Panc1 (cell line): ENCODE measurements around the gene KCNQ1. TPM values are rescaled to one million over a fixed set of nuclear protein-coding genes. Genes with fewer than 3 reads are reported as not detected.

Source experiments
- ATAC-seq: fragments of 200-7000 bp; cut with Tn5 transposase; 2 replicates; pipeline ENCODE4 v1.9.1; 2020; ENCODE audit warnings: mild to moderate bottlenecking, moderate library complexity
- BruUV-seq: library from RNA; stranded (reverse); fragments of 400-500 nt; replicated peaks from 2 replicates; lab custom pipeline; 2021; lab: Mats Ljungman, UMichigan
- CTCF ChIA-PET: fragments of 300-600 bp; sonication (Branson Sonifier 250); formaldehyde crosslinking; loops from one replicate; lab custom pipeline; 2022; ENCODE audit warnings: antibody characterized with exemption; lab: Charles Lee
- POLR2A ChIA-PET: fragments of 300-600 bp; sonication (Branson Sonifier 250); formaldehyde crosslinking; loops from one replicate; lab custom pipeline; 2022; ENCODE audit warnings: antibody characterized with exemption; lab: Charles Lee
- DNase-seq: peaks from one replicate; pipeline ENCODE4 v3.0.0-alpha.2; 2010; ENCODE audit warnings: low read depth, low spot score
- H3K27ac ChIP-seq: 2 replicates; pipeline ENCODE4 v1.5.1; 2011; ENCODE audit warnings: mild to moderate bottlenecking, low read length, inconsistent platforms
- H3K27me3 ChIP-seq: fragments of 200-500 bp; sonication (Bioruptor generic); 2 replicates; pipeline ENCODE4 v1.6.0; 2014; ENCODE audit warnings: low read length, inconsistent platforms; ENCODE audit not compliant: control insufficient read depth, insufficient read depth
- H3K36me3 ChIP-seq: fragments of 200-500 bp; sonication (Bioruptor generic); 2 replicates; pipeline ENCODE4 v1.5.1; 2014; ENCODE audit warnings: inconsistent platforms, mild to moderate bottlenecking, low read length, moderate library complexity; ENCODE audit not compliant: control insufficient read depth, insufficient read depth
- H3K4me1 ChIP-seq: 2 replicates; pipeline ENCODE4 v1.5.1; 2011; ENCODE audit warnings: inconsistent platforms, mild to moderate bottlenecking, low read length, moderate library complexity; ENCODE audit not compliant: control insufficient read depth, insufficient read depth
- H3K4me3 ChIP-seq, 2 experiments: 2 replicates each; pipeline ENCODE4 v1.5.1; 2011 to 2012; ENCODE audit warnings: low read depth in 2 of 2, low read length in 2 of 2, mild to moderate bottlenecking in 2 of 2, inconsistent platforms in 1 of 2, moderate library complexity in 1 of 2
- H3K9me3 ChIP-seq: fragments of 200-500 bp; sonication (Bioruptor generic); 2 replicates; pipeline ENCODE4 v1.5.1; 2014; ENCODE audit warnings: low read depth, mild to moderate bottlenecking, inconsistent platforms, low read length, moderate library complexity; ENCODE audit not compliant: control insufficient read depth, insufficient read depth
- CTCF ChIP-seq: fragments of 450-650 bp; IDR thresholded peaks from 2 replicates; pipeline ENCODE4 v1.5.1; 2017; ENCODE audit warnings: mild to moderate bottlenecking
- POLR2AphosphoS5 ChIP-seq: IDR thresholded peaks from 2 replicates; pipeline ENCODE4 v1.6.1; 2012; ENCODE audit warnings: mild to moderate bottlenecking, low read depth, low read length, moderate library complexity
- REST ChIP-seq, 2 experiments: IDR thresholded peaks; 2 replicates each; pipeline ENCODE4 v1.6.1; 2011 to 2012; ENCODE audit warnings: low read depth in 2 of 2, control low read depth in 1 of 2, low read length in 1 of 2, mild to moderate bottlenecking in 1 of 2, moderate library complexity in 1 of 2; ENCODE audit not compliant: insufficient read depth in 1 of 2
- SIN3A ChIP-seq: IDR thresholded peaks from 2 replicates; pipeline ENCODE4 v1.6.1; 2012; ENCODE audit warnings: low read depth, mild to moderate bottlenecking, low read length, moderate library complexity, borderline replicate concordance; ENCODE audit not compliant: insufficient read depth
- TCF7L2 ChIP-seq: IDR thresholded peaks from 2 replicates; pipeline ENCODE4 v1.6.1; 2011; ENCODE audit warnings: mild to moderate bottlenecking, low read depth, low read length, inconsistent platforms
- in situ Hi-C: cut with HindIII; loops from 2 replicates; pipeline ENCODE4 v1.10.0; 2016; ENCODE audit warnings: low sequenced_read_pairs, low pct_unique_long_range_greater_than_20kb
- intact Hi-C: fragments of 100-400 bp; cut with micrococcal nuclease; formaldehyde crosslinking; loops from one replicate; pipeline ENCODE4 v1.10.0; 2022; ENCODE audit not compliant: unreplicated experiment
- total RNA-seq: library from RNA; stranded (reverse); gene quantifications from one replicate; pipeline ENCODE4 v1.2.1, GENCODE V29; 2021; ENCODE audit not compliant: unreplicated experiment

Gene KCNQ1
- total RNA-seq, 1 experiment from 2014 or later = 1.0 TPM

GRCh38 chr11:2590131-2590964 is 145.5 kb downstream of the KCNQ1 start:
- intact Hi-C loops (no loop called here), in situ Hi-C loops (no loop called here)
- H3K9me3 ChIP-seq = no peaks in the 10 kb centered on the region
- no peaks in the 10 kb centered on the region for H3K4me1 ChIP-seq
- no peak overlapping the region for H3K4me3 ChIP-seq
- CTCF ChIA-PET = no interaction called here
- no peak for TF ChIP-seq TCF7L2
- no peak for TF ChIP-seq CTCF
- no peak overlapping the region for H3K27ac ChIP-seq
- H3K36me3 ChIP-seq = no peaks in the 10 kb centered on the region
- no peak for ATAC-seq
- POLR2A ChIA-PET = no interaction called here
- no peak for DNase-seq
- no TSS peak for BruUV-seq
- peaks cover 6% of the 10 kb centered on the region; the same call in 1 of the 2 replicates for H3K27me3 ChIP-seq

- in situ Hi-C loops (no loop called here), intact Hi-C loops (no loop called here)
- H3K36me3 ChIP-seq = no peaks in the 10 kb centered on the region
- ATAC-seq = no peak
- no peak overlapping the region for H3K27ac ChIP-seq
- H3K4me3 ChIP-seq = no peak overlapping the region
- no peaks in the 10 kb centered on the region for H3K4me1 ChIP-seq
- ChIA-PET CTCF (no interaction called here), POLR2A (no interaction called here)
- no peaks in the 10 kb centered on the region for H3K9me3 ChIP-seq
- BruUV-seq = no TSS peak
- H3K27me3 ChIP-seq = peaks cover 11% of the 10 kb centered on the region; the same call in 1 of the 2 replicates
- DNase-seq = no peak
- TF ChIP-seq SIN3A (no peak), TCF7L2 (no peak), CTCF (no peak), POLR2AphosphoS5 (no peak), REST (IDR thresholded peaks at IDR 0.05; ENCODE audit: insufficient read depth in 1 of 2, low read depth in 2 of 2, low read length in 1 of 2) (no peak)
Measured at GRCh38 chr11:2590965-2591754, 146.4 kb downstream of the KCNQ1 start.
